NB4 (cell line): ENCODE data around the gene EPHA5.

Experiments used
- POLR2A ChIP-seq: IDR thresholded peaks from 2 replicates; pipeline ENCODE4 v1.6.1; 2011; ENCODE audit warnings: mild to moderate bottlenecking; ENCODE audit not compliant: insufficient read length; ENCODE audit errors: extremely low read depth
- TF ChIP-seq, protein P1 (sequence below): IDR thresholded peaks from one replicate; pipeline ENCODE4 v1.5.1; 2012; ENCODE audit warnings: low read depth, low read length

DNA sequence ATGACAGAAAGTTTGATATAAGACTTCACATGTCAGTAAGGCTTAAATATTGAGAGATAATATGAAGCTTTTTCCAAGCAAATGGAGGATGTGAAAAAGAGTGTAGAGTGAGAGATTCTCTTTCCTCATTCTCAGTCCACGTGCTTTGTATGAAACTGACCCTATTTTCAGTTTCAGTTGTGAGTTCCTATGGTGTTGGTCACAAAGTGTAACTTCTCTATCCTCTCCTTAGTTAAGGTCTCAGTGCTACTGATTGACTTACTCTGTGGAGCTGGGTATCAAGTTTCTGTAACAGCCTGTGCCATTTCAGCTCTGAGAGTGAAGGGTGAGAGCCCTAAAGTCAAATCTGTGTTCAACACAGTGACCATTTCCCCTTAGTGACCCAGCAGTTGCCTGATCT lies 277.2 kb downstream of the EPHA5 start:
- TF ChIP-seq, protein P1, sequence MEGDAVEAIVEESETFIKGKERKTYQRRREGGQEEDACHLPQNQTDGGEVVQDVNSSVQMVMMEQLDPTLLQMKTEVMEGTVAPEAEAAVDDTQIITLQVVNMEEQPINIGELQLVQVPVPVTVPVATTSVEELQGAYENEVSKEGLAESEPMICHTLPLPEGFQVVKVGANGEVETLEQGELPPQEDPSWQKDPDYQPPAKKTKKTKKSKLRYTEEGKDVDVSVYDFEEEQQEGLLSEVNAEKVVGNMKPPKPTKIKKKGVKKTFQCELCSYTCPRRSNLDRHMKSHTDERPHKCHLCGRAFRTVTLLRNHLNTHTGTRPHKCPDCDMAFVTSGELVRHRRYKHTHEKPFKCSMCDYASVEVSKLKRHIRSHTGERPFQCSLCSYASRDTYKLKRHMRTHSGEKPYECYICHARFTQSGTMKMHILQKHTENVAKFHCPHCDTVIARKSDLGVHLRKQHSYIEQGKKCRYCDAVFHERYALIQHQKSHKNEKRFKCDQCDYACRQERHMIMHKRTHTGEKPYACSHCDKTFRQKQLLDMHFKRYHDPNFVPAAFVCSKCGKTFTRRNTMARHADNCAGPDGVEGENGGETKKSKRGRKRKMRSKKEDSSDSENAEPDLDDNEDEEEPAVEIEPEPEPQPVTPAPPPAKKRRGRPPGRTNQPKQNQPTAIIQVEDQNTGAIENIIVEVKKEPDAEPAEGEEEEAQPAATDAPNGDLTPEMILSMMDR: no peak
- no peak for TF ChIP-seq POLR2A
